Measurements from ENCODE around the gene SLC16A7. TPM values are rescaled to one million over a fixed set of nuclear protein-coding genes. Genes with fewer than 3 reads are reported as not detected.
A peak's percentile ranks its signal among the peaks of the same experiment; 100 is the strongest.

SLC16A7 gene
- total RNA-seq, 1 donor from 2014 or later = 12.6 TPM

- no peaks in the 10 kb centered on the region for H3K27me3 ChIP-seq
- no peaks in the 10 kb centered on the region for H3K9me3 ChIP-seq
- no peaks in the 10 kb centered on the region for H3K36me3 ChIP-seq
- intact Hi-C loops (cut with DNase I) = no loop called here
- DNase-seq (ENCODE audit: low spot score in 2 of 2) = no peak
- peak; percentile 26 to 54 (median 33) for TF ChIP-seq CTCF (IDR thresholded peaks at IDR 0.05)
- H3K27ac ChIP-seq = no peak overlapping the region
- no peaks in the 10 kb centered on the region for H3K4me1 ChIP-seq
- H3K4me3 ChIP-seq = no peak overlapping the region
Measured at GRCh38 chr12:59834659-59835474, 239.0 kb downstream of the SLC16A7 start.

Data from ascending aorta (tissue), 2 donors.